ENCODE results near the gene CORO6. TPM values are rescaled to one million over a fixed set of nuclear protein-coding genes. Genes with fewer than 3 reads are reported as not detected.

CORO6 gene
- total and polyA plus RNA-seq, 2 of the 13 experiments (the other 11 are each of a cell fraction or from before 2014, with no cell fraction given), result 0.42 to 0.82 TPM

GRCh38 chr17:29589524-29590410 lies 32.9 kb downstream of the CORO6 start, which contains the start of gene GIT1 (continued):
- no peak; the same call in 1 of the 2 replicates for TF ChIP-seq TFDP1 (CRISPR knock-in tag; IDR thresholded peaks at IDR 0.05; ENCODE audit: borderline replicate concordance)
- TF ChIP-seq CEBPG (CRISPR knock-in tag; IDR thresholded peaks at IDR 0.05), result no peak
- no peak for TF ChIP-seq ELF1 (CRISPR knock-in tag; IDR thresholded peaks at IDR 0.05)
- no peak for TF ChIP-seq SKIL (CRISPR knock-in tag; IDR thresholded peaks at IDR 0.05; ENCODE audit: borderline replicate concordance)
- no peak for TF ChIP-seq ZNF275 (CRISPR knock-in tag; IDR thresholded peaks at IDR 0.05; ENCODE audit: borderline replicate concordance)
- no peak for TF ChIP-seq PTBP1 (IDR thresholded peaks at IDR 0.05; ENCODE audit: low read depth, low read length, poor library complexity, severe bottlenecking)
- no peak for TF ChIP-seq TGIF2 (CRISPR knock-in tag; IDR thresholded peaks at IDR 0.05)
- TF ChIP-seq MEIS2 (CRISPR knock-in tag; IDR thresholded peaks at IDR 0.05), result peak; percentile 14; the same call in 1 of the 2 replicates
- peak; percentile 24 for TF ChIP-seq YY1 (IDR thresholded peaks at IDR 0.05; ENCODE audit: insufficient read depth, insufficient replicate concordance, low read depth, low read length)
- TF ChIP-seq ZNF44 (CRISPR knock-in tag; IDR thresholded peaks at IDR 0.05), result no peak
- peak; percentile 40; the same call in 1 of the 2 replicates for TF ChIP-seq JUND (CRISPR knock-in tag; IDR thresholded peaks at IDR 0.05)
- TF ChIP-seq MXI1 (IDR thresholded peaks at IDR 0.05; ENCODE audit: borderline replicate concordance, low read depth, low read length), result peak; percentile 67; the same call in 1 of the 3 replicates
- peak; percentile 68 for TF ChIP-seq PHF8 (CRISPR knock-in tag; IDR thresholded peaks at IDR 0.05)
- TF ChIP-seq CBX2 (IDR thresholded peaks at IDR 0.05; ENCODE audit: low read depth, low read length), result no peak
- TF ChIP-seq CBX2 (CRISPR knock-in tag; IDR thresholded peaks at IDR 0.05; ENCODE audit: low read depth), result no peak
- no peak for TF ChIP-seq MBNL3 (CRISPR knock-in tag; conservative IDR thresholded peaks at IDR 0.05)
- no peak for TF ChIP-seq ETV5 (CRISPR knock-in tag; IDR thresholded peaks at IDR 0.05; ENCODE audit: borderline replicate concordance)
- TF ChIP-seq TOPORS (CRISPR knock-in tag; IDR thresholded peaks at IDR 0.05), result no peak
- TF ChIP-seq HMG20B (CRISPR knock-in tag; conservative IDR thresholded peaks at IDR 0.05), result no peak
- no peak for TF ChIP-seq ZNF136 (CRISPR knock-in tag; IDR thresholded peaks at IDR 0.05; ENCODE audit: low read depth)
- no peak for TF ChIP-seq ZNF253 (CRISPR knock-in tag; IDR thresholded peaks at IDR 0.05; ENCODE audit: borderline replicate concordance)
- TF ChIP-seq ZKSCAN1 (IDR thresholded peaks at IDR 0.05; ENCODE audit: low read length), result no peak
- no peak for TF ChIP-seq SMARCE1 (IDR thresholded peaks at IDR 0.05; ENCODE audit: borderline replicate concordance)
- TF ChIP-seq PLSCR1 (CRISPR knock-in tag; IDR thresholded peaks at IDR 0.05; ENCODE audit: borderline replicate concordance), result no peak
- TF ChIP-seq ZNF737 (CRISPR knock-in tag; IDR thresholded peaks at IDR 0.05; ENCODE audit: borderline replicate concordance), result 0 out of 2 replicates have a peak, but pooled peaks have one; percentile 48
- no peak; the same call in 1 of the 2 replicates for TF ChIP-seq PHF21A (CRISPR knock-in tag; IDR thresholded peaks at IDR 0.05)
